Colonic mucosa (tissue), 4 donors: Measurements from ENCODE around the gene LRRC1. TPM values are rescaled to one million over a fixed set of nuclear protein-coding genes. Genes with fewer than 3 reads are reported as not detected.

Source experiments
- DNase-seq: peaks from one replicate; pipeline ENCODE4 v3.0.0-alpha.2; 2020
- H3K27ac ChIP-seq: fragments of 200-600 bp; one replicate; pipeline ENCODE4 v1.8.0; 2021
- H3K27me3 ChIP-seq: fragments of 200-600 bp; one replicate; pipeline ENCODE4 v1.8.0; 2021
- H3K36me3 ChIP-seq: fragments of 200-600 bp; one replicate; pipeline ENCODE4 v1.8.0; 2021
- H3K4me1 ChIP-seq: fragments of 200-600 bp; one replicate; pipeline ENCODE4 v1.8.0; 2021; ENCODE audit warnings: mild to moderate bottlenecking
- H3K4me3 ChIP-seq: fragments of 200-600 bp; one replicate; pipeline ENCODE4 v1.8.0; 2021
- H3K9ac ChIP-seq, 2 donors: one replicate each; pipeline ENCODE4 v1.7.0; 2013; ENCODE audit warnings: control low read depth in 2 of 2, low read depth in 2 of 2, low read length in 2 of 2
- H3K9me3 ChIP-seq: fragments of 200-600 bp; one replicate; pipeline ENCODE4 v1.8.0; 2021
- CTCF ChIP-seq: fragments of 200-600 bp; IDR thresholded peaks from one replicate; pipeline ENCODE4 v1.8.0; 2022; ENCODE audit warnings: antibody characterized with exemption, mild to moderate bottlenecking
- intact Hi-C: fragments of 100-400 bp; cut with DNase I; formaldehyde crosslinking; loops from one replicate; pipeline ENCODE4 v1.14.1; 2022
- total RNA-seq, 2 donors: library from RNA; stranded (reverse); fragmentation: NEBNext Ultra II Directional in 1 of 2; extraction: Animal tissue kit (Norgen Biotek cat#: 25700) in 1 of 2; gene quantifications; one replicate each; pipeline ENCODE4 v1.2.1, GENCODE V29; 2021
- donor health status: healthy.
- donor health status: DM: no; HTN: no; CAD: no.
- donor health status: DM: no; HTN: no; CAD: no.

Gene LRRC1
- total RNA-seq, 2 donors from 2014 or later, result 49.6 to 72.9 TPM

- Histone ChIP-seq H3K9me3 (no peaks in the 10 kb centered on the region), H3K36me3 (no peaks in the 10 kb centered on the region), H3K4me3 (no peak overlapping the region), H3K27ac (no peak overlapping the region), H3K27me3 (no peaks in the 10 kb centered on the region), H3K4me1 (no peaks in the 10 kb centered on the region), H3K9ac (no peak overlapping the region)
- TF ChIP-seq CTCF, result no peak
- DNase-seq, result no peak
- intact Hi-C loops, result no loop called here
Measured at GRCh38 chr6:53752856-53753255, 41.9 kb upstream of the LRRC1 start.

- no peak for TF ChIP-seq CTCF
Measured at GRCh38 chr6:53754330-53754729, 40.5 kb upstream of the LRRC1 start.

GRCh38 chr6:53756396-53756795 is 38.4 kb upstream of the LRRC1 start:
- DNase-seq, result no peak
- H3K27me3 ChIP-seq, result no peaks in the 10 kb centered on the region
- no peak overlapping the region for H3K27ac ChIP-seq
- intact Hi-C loops, result no loop called here
- no peaks in the 10 kb centered on the region for H3K4me1 ChIP-seq
- no peaks in the 10 kb centered on the region for H3K9me3 ChIP-seq
- H3K36me3 ChIP-seq, result no peaks in the 10 kb centered on the region
- H3K4me3 ChIP-seq, result no peak overlapping the region
- no peak for TF ChIP-seq CTCF
- no peak overlapping the region for H3K9ac ChIP-seq

More at GRCh38 chr6:53754330-53754729, 40.5 kb upstream of the LRRC1 start:
- H3K27ac ChIP-seq, result no peak overlapping the region
- intact Hi-C loops, result no loop called here
- DNase-seq, result no peak
- H3K9me3 ChIP-seq, result no peaks in the 10 kb centered on the region
- no peak overlapping the region for H3K9ac ChIP-seq
- no peaks in the 10 kb centered on the region for H3K4me1 ChIP-seq
- H3K27me3 ChIP-seq, result no peaks in the 10 kb centered on the region
- H3K36me3 ChIP-seq, result no peaks in the 10 kb centered on the region
- no peak overlapping the region for H3K4me3 ChIP-seq

- Histone ChIP-seq H3K4me1 (no peaks in the 10 kb centered on the region), H3K9ac (no peak overlapping the region), H3K9me3 (no peaks in the 10 kb centered on the region), H3K27me3 (no peaks in the 10 kb centered on the region), H3K4me3 (no peak overlapping the region), H3K27ac (no peak overlapping the region), H3K36me3 (no peaks in the 10 kb centered on the region)
- intact Hi-C loops, result no loop called here
- DNase-seq, result no peak
- TF ChIP-seq CTCF, result no peak
Measured at GRCh38 chr6:53758496-53758895, 36.3 kb upstream of the LRRC1 start.

- intact Hi-C loops, result no loop called here
- Histone ChIP-seq H3K36me3 (no peaks in the 10 kb centered on the region), H3K9ac (no peak overlapping the region), H3K4me1 (no peaks in the 10 kb centered on the region), H3K4me3 (no peak overlapping the region), H3K27me3 (no peaks in the 10 kb centered on the region), H3K9me3 (no peaks in the 10 kb centered on the region), H3K27ac (no peak overlapping the region)
- DNase-seq, result no peak
- no peak for TF ChIP-seq CTCF
Measured at GRCh38 chr6:53761036-53761435, 33.8 kb upstream of the LRRC1 start.

GRCh38 chr6:53765270-53765669 is 29.5 kb upstream of the LRRC1 start:
- Histone ChIP-seq H3K9me3 (no peaks in the 10 kb centered on the region), H3K27me3 (no peaks in the 10 kb centered on the region), H3K27ac (no peak overlapping the region), H3K4me1 (no peaks in the 10 kb centered on the region), H3K36me3 (no peaks in the 10 kb centered on the region), H3K4me3 (no peak overlapping the region), H3K9ac (no peak overlapping the region)
- intact Hi-C loops, result no loop called here
- DNase-seq, result no peak
- TF ChIP-seq CTCF, result no peak
